ENCODE data around the gene ZNF507. TPM values are rescaled to one million over a fixed set of nuclear protein-coding genes. Genes with fewer than 3 reads are reported as not detected.

The ZNF507 gene
- total and polyA plus RNA-seq, 4 donors, result 2.9 to 14.1 (median 7.1) TPM

DNA sequence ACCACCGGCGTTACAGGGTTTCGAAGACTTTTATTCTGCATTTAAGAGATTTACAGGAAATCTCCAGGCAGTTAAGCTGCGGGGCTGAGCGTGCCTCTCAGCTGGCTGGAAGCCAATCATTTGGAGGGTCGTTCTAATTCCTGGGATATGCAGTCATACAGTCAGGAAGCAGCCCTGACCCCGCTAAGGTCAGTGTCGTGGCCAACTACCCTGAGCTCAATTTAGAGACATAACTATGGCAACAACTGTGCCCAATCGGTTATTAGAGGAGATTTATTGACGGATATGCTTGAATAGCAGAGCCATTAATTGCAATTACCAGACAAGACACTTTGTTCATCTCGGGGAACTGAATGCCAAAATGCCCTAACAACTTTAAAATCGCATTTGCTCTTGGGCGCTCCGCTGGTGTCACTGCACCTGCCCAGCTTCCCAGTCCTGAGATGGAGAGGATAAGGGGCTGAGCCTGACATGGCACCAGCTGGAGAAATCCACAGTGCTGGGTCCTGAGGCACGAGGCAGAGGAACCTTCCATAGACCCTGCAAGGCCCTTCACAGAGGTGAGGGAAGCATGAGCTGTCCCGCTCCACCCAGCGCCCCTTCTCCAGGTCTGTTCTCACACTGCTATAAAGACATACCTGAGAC lies 15.1 kb upstream of the ZNF507 start:
- 78% methylated on average over 17 of the region's 17 CpGs for WGBS
- peaks cover 0 to 9% (median 0%) of the 10 kb centered on the region in 4 donors for H3K27me3 ChIP-seq (ENCODE audit: control insufficient read depth in 4 of 4, insufficient read depth in 4 of 4, low read length in 3 of 4)
- H3K4me1 ChIP-seq (ENCODE audit: control insufficient read depth in 4 of 4, insufficient read depth in 4 of 4, low read length in 3 of 4), result no peaks in the 10 kb centered on the region
- H3K9ac ChIP-seq (ENCODE audit: low read depth in 1 of 2, low read length in 2 of 2), result no peak overlapping the region
- no peak for DNase-seq (ENCODE audit: low spot score)
- TF ChIP-seq FOXA1 (IDR thresholded peaks at IDR 0.05), result no peak
- TF ChIP-seq RAD21 (IDR thresholded peaks at IDR 0.05), result no peak
- TF ChIP-seq JUND (IDR thresholded peaks at IDR 0.05), result no peak
- TF ChIP-seq, protein P1, sequence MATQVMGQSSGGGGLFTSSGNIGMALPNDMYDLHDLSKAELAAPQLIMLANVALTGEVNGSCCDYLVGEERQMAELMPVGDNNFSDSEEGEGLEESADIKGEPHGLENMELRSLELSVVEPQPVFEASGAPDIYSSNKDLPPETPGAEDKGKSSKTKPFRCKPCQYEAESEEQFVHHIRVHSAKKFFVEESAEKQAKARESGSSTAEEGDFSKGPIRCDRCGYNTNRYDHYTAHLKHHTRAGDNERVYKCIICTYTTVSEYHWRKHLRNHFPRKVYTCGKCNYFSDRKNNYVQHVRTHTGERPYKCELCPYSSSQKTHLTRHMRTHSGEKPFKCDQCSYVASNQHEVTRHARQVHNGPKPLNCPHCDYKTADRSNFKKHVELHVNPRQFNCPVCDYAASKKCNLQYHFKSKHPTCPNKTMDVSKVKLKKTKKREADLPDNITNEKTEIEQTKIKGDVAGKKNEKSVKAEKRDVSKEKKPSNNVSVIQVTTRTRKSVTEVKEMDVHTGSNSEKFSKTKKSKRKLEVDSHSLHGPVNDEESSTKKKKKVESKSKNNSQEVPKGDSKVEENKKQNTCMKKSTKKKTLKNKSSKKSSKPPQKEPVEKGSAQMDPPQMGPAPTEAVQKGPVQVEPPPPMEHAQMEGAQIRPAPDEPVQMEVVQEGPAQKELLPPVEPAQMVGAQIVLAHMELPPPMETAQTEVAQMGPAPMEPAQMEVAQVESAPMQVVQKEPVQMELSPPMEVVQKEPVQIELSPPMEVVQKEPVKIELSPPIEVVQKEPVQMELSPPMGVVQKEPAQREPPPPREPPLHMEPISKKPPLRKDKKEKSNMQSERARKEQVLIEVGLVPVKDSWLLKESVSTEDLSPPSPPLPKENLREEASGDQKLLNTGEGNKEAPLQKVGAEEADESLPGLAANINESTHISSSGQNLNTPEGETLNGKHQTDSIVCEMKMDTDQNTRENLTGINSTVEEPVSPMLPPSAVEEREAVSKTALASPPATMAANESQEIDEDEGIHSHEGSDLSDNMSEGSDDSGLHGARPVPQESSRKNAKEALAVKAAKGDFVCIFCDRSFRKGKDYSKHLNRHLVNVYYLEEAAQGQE (IDR thresholded peaks at IDR 0.05), result no peak
- TF ChIP-seq EGR1 (IDR thresholded peaks at IDR 0.05; ENCODE audit: low read depth in 2 of 2), result no peak
- no peak for TF ChIP-seq HNF4G (IDR thresholded peaks at IDR 0.05)
- no peak for TF ChIP-seq FOXA2 (IDR thresholded peaks at IDR 0.05)
- no peak for TF ChIP-seq RXRA (IDR thresholded peaks at IDR 0.05)
- no peak for TF ChIP-seq GABPA (IDR thresholded peaks at IDR 0.05 in 1 of 2, conservative IDR thresholded peaks at IDR 0.05 in 1 of 2)
- no peaks in the 10 kb centered on the region for H3K9me3 ChIP-seq (ENCODE audit: control insufficient read depth in 4 of 4, low read length in 3 of 4)
- no peaks in the 10 kb centered on the region for H3K36me3 ChIP-seq (ENCODE audit: control insufficient read depth in 4 of 4, insufficient read depth in 3 of 4, low read depth in 1 of 4, low read length in 3 of 4)
- no peak overlapping the region for H3K4me3 ChIP-seq (ENCODE audit: low read depth in 1 of 3, low read length in 3 of 3)
- H3K27ac ChIP-seq (ENCODE audit: low read depth in 1 of 2, low read length in 2 of 2), result no peak overlapping the region

DNA sequence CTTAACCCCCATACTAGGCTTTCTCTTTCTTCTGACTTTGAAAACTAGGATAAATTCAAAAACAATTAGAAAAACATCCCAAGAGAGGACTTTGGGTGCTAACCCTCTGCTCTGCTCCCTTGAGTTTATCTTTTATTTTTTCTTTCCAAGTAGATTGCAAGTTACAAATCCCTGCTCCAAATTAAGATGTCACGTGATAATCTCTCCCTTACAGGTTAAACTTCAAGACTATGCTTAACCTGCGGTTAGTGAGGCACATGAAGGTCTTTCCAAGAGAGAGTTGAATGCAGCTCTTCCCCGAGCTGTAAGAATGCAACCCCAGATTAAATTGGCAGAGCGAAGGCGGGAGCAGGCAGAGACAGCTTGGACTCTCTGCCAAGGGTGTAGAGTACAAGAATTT lies 12.2 kb upstream of the ZNF507 start:
- WGBS, result 77% methylated on average over 5 of the region's 5 CpGs
- H3K9me3 ChIP-seq (ENCODE audit: control insufficient read depth in 4 of 4, low read length in 3 of 4), result no peaks in the 10 kb centered on the region
- H3K27me3 ChIP-seq (ENCODE audit: control insufficient read depth in 4 of 4, insufficient read depth in 4 of 4, low read length in 3 of 4), result peaks cover 0 to 9% (median 0%) of the 10 kb centered on the region in 4 donors
- H3K9ac ChIP-seq (ENCODE audit: low read depth in 1 of 2, low read length in 2 of 2), result no peak overlapping the region
- peaks cover 0 to 5% (median 3%) of the 10 kb centered on the region in 4 donors for H3K4me1 ChIP-seq (ENCODE audit: control insufficient read depth in 4 of 4, insufficient read depth in 4 of 4, low read length in 3 of 4)
- DNase-seq (ENCODE audit: low spot score), result no peak
- H3K4me3 ChIP-seq (ENCODE audit: low read depth in 1 of 3, low read length in 3 of 3), result no peak overlapping the region
- no peak overlapping the region for H3K27ac ChIP-seq (ENCODE audit: low read depth in 1 of 2, low read length in 2 of 2)
- TF ChIP-seq, protein P2, sequence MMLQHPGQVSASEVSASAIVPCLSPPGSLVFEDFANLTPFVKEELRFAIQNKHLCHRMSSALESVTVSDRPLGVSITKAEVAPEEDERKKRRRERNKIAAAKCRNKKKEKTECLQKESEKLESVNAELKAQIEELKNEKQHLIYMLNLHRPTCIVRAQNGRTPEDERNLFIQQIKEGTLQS (IDR thresholded peaks at IDR 0.05), result no peak
- TF ChIP-seq EGR1 (IDR thresholded peaks at IDR 0.05; ENCODE audit: low read depth in 2 of 2), result no peak
- TF ChIP-seq, protein P3, sequence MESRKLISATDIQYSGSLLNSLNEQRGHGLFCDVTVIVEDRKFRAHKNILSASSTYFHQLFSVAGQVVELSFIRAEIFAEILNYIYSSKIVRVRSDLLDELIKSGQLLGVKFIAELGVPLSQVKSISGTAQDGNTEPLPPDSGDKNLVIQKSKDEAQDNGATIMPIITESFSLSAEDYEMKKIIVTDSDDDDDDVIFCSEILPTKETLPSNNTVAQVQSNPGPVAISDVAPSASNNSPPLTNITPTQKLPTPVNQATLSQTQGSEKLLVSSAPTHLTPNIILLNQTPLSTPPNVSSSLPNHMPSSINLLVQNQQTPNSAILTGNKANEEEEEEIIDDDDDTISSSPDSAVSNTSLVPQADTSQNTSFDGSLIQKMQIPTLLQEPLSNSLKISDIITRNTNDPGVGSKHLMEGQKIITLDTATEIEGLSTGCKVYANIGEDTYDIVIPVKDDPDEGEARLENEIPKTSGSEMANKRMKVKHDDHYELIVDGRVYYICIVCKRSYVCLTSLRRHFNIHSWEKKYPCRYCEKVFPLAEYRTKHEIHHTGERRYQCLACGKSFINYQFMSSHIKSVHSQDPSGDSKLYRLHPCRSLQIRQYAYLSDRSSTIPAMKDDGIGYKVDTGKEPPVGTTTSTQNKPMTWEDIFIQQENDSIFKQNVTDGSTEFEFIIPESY (IDR thresholded peaks at IDR 0.05), result no peak
- no peak for TF ChIP-seq JUND (IDR thresholded peaks at IDR 0.05)
- TF ChIP-seq, protein P4, sequence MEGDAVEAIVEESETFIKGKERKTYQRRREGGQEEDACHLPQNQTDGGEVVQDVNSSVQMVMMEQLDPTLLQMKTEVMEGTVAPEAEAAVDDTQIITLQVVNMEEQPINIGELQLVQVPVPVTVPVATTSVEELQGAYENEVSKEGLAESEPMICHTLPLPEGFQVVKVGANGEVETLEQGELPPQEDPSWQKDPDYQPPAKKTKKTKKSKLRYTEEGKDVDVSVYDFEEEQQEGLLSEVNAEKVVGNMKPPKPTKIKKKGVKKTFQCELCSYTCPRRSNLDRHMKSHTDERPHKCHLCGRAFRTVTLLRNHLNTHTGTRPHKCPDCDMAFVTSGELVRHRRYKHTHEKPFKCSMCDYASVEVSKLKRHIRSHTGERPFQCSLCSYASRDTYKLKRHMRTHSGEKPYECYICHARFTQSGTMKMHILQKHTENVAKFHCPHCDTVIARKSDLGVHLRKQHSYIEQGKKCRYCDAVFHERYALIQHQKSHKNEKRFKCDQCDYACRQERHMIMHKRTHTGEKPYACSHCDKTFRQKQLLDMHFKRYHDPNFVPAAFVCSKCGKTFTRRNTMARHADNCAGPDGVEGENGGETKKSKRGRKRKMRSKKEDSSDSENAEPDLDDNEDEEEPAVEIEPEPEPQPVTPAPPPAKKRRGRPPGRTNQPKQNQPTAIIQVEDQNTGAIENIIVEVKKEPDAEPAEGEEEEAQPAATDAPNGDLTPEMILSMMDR (IDR thresholded peaks at IDR 0.05; ENCODE audit: low read depth, low read length, missing input control), result no peak
- TF ChIP-seq, protein P1 (IDR thresholded peaks at IDR 0.05), result no peak
- no peak for TF ChIP-seq TAF1 (conservative IDR thresholded peaks at IDR 0.05)
- no peak for TF ChIP-seq HNF4G (IDR thresholded peaks at IDR 0.05)
- no peak for TF ChIP-seq RXRA (IDR thresholded peaks at IDR 0.05)
- no peak for TF ChIP-seq FOXA1 (IDR thresholded peaks at IDR 0.05)
- no peak for TF ChIP-seq FOXA2 (IDR thresholded peaks at IDR 0.05)
- no peak for TF ChIP-seq HNF4A (conservative IDR thresholded peaks at IDR 0.05)
- TF ChIP-seq YY1 (IDR thresholded peaks at IDR 0.05), result no peak
- TF ChIP-seq GABPA (IDR thresholded peaks at IDR 0.05 in 1 of 2, conservative IDR thresholded peaks at IDR 0.05 in 1 of 2), result no peak
- TF ChIP-seq, protein P5, sequence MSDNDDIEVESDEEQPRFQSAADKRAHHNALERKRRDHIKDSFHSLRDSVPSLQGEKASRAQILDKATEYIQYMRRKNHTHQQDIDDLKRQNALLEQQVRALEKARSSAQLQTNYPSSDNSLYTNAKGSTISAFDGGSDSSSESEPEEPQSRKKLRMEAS (IDR thresholded peaks at IDR 0.05), result no peak
- TF ChIP-seq NR2F2 (IDR thresholded peaks at IDR 0.05), result no peak
- no peak for TF ChIP-seq SP1 (IDR thresholded peaks at IDR 0.05)
- H3K36me3 ChIP-seq (ENCODE audit: control insufficient read depth in 4 of 4, insufficient read depth in 3 of 4, low read depth in 1 of 4, low read length in 3 of 4), result no peaks in the 10 kb centered on the region

Data from liver (tissue), 9 donors.